Measurements from ENCODE around the gene GAA.

GAA gene

GRCh38 chr17:80137131-80137530, 35.8 kb downstream of the GAA start:
- H3K27me3 ChIP-seq (ENCODE audit: insufficient read depth, low read length), result no peaks in the 10 kb centered on the region
- H3K36me3 ChIP-seq (ENCODE audit: insufficient read depth, low read length), result peaks cover 97% of the 10 kb centered on the region
- WGBS, result 94% methylated on average over 9 of the region's 9 CpGs

GRCh38 chr17:80138856-80139426, 37.6 kb downstream of the GAA start:
- 95% methylated on average over 18 of the region's 18 CpGs for WGBS
- Histone ChIP-seq H3K27me3 (ENCODE audit: insufficient read depth, low read length) (no peaks in the 10 kb centered on the region), H3K9ac (ENCODE audit: low read depth, low read length) (no peak overlapping the region), H3K4me3 (ENCODE audit: low read length) (no peak overlapping the region), H3K27ac (ENCODE audit: low read depth, low read length) (no peak overlapping the region), H3K36me3 (ENCODE audit: insufficient read depth, low read length) (peaks cover 100% of the 10 kb centered on the region), H3K4me1 (ENCODE audit: insufficient read depth, low read length) (no peaks in the 10 kb centered on the region), H3K9me3 (ENCODE audit: insufficient read depth, low read depth, low read length) (no peaks in the 10 kb centered on the region)

More at GRCh38 chr17:80137131-80137530, 35.8 kb downstream of the GAA start:
- Histone ChIP-seq H3K9me3 (ENCODE audit: insufficient read depth, low read depth, low read length) (no peaks in the 10 kb centered on the region), H3K4me3 (ENCODE audit: low read length) (no peak overlapping the region), H3K9ac (ENCODE audit: low read depth, low read length) (no peak overlapping the region), H3K27ac (ENCODE audit: low read depth, low read length) (no peak overlapping the region), H3K4me1 (ENCODE audit: insufficient read depth, low read length) (no peaks in the 10 kb centered on the region)

- WGBS, result 96% methylated on average over 7 of the region's 7 CpGs
- Histone ChIP-seq H3K4me3 (ENCODE audit: low read length) (no peak overlapping the region), H3K9me3 (ENCODE audit: insufficient read depth, low read depth, low read length) (no peaks in the 10 kb centered on the region), H3K27ac (ENCODE audit: low read depth, low read length) (no peak overlapping the region), H3K4me1 (ENCODE audit: insufficient read depth, low read length) (peaks cover 9% of the 10 kb centered on the region; the same call in 1 of the 2 replicates), H3K27me3 (ENCODE audit: insufficient read depth, low read length) (no peaks in the 10 kb centered on the region), H3K9ac (ENCODE audit: low read depth, low read length) (no peak overlapping the region), H3K36me3 (ENCODE audit: insufficient read depth, low read length) (peaks cover 89% of the 10 kb centered on the region)
Observed at GRCh38 chr17:80141463-80142165, 40.2 kb downstream of the GAA start.

- Histone ChIP-seq H3K4me3 (ENCODE audit: low read length) (no peak overlapping the region), H3K27me3 (ENCODE audit: insufficient read depth, low read length) (no peaks in the 10 kb centered on the region), H3K36me3 (ENCODE audit: insufficient read depth, low read length) (peaks cover 75% of the 10 kb centered on the region), H3K27ac (ENCODE audit: low read depth, low read length) (no peak overlapping the region), H3K4me1 (ENCODE audit: insufficient read depth, low read length) (peaks cover 9% of the 10 kb centered on the region; the same call in 1 of the 2 replicates), H3K9me3 (ENCODE audit: insufficient read depth, low read depth, low read length) (no peaks in the 10 kb centered on the region), H3K9ac (ENCODE audit: low read depth, low read length) (no peak overlapping the region)
- WGBS, result 95% methylated on average over 5 of the region's 6 CpGs
Observed at GRCh38 chr17:80142929-80143328, 41.5 kb downstream of the GAA start.

- Histone ChIP-seq H3K27ac (ENCODE audit: low read depth, low read length) (no peak overlapping the region), H3K4me3 (ENCODE audit: low read length) (peak overlapping the region; percentile 88), H3K27me3 (ENCODE audit: insufficient read depth, low read length) (no peaks in the 10 kb centered on the region), H3K36me3 (ENCODE audit: insufficient read depth, low read length) (peaks cover 51% of the 10 kb centered on the region), H3K4me1 (ENCODE audit: insufficient read depth, low read length) (peaks cover 9% of the 10 kb centered on the region; the same call in 1 of the 2 replicates), H3K9me3 (ENCODE audit: insufficient read depth, low read depth, low read length) (no peaks in the 10 kb centered on the region), H3K9ac (ENCODE audit: low read depth, low read length) (peak overlapping the region; percentile 90)
- WGBS, result 67% methylated on average over 10 of the region's 10 CpGs
Observed at GRCh38 chr17:80145076-80146075, 44.0 kb downstream of the GAA start.

GRCh38 chr17:80146121-80147034, 45.0 kb downstream of the GAA start:
- WGBS, result under 1% methylated on average over 69 of the region's 69 CpGs
- Histone ChIP-seq H3K4me3 (ENCODE audit: low read length) (peak overlapping the region; percentile 88), H3K27me3 (ENCODE audit: insufficient read depth, low read length) (no peaks in the 10 kb centered on the region), H3K36me3 (ENCODE audit: insufficient read depth, low read length) (peaks cover 41% of the 10 kb centered on the region), H3K4me1 (ENCODE audit: insufficient read depth, low read length) (peaks cover 10% of the 10 kb centered on the region; the same call in 1 of the 2 replicates), H3K9me3 (ENCODE audit: insufficient read depth, low read depth, low read length) (no peaks in the 10 kb centered on the region), H3K27ac (ENCODE audit: low read depth, low read length) (peak overlapping the region; percentile 76; the same call in 1 of the 2 replicates), H3K9ac (ENCODE audit: low read depth, low read length) (peak overlapping the region; percentile 90)

GRCh38 chr17:80147035-80147822, 45.8 kb downstream of the GAA start, which contains the start of gene EIF4A3:
EIF4A3 (minus strand) TSS chr17:80147128; CDS start chr17:80146961, 167 bp downstream.
- Histone ChIP-seq H3K9me3 (ENCODE audit: insufficient read depth, low read depth, low read length) (no peaks in the 10 kb centered on the region), H3K27ac (ENCODE audit: low read depth, low read length) (peak within 1 kb of the TSS; percentile 89), H3K4me1 (ENCODE audit: insufficient read depth, low read length) (peaks cover 18% of the 10 kb centered on the region), H3K27me3 (ENCODE audit: insufficient read depth, low read length) (no peaks in the 10 kb centered on the region), H3K9ac (ENCODE audit: low read depth, low read length) (peak within 1 kb of the TSS; percentile 91), H3K4me3 (ENCODE audit: low read length) (peak within 1 kb of the TSS; percentile 88), H3K36me3 (ENCODE audit: insufficient read depth, low read length) (peaks cover 32% of the 10 kb centered on the region)
- WGBS, result under 1% methylated on average over 90 of the region's 90 CpGs

- Histone ChIP-seq H3K36me3 (ENCODE audit: insufficient read depth, low read length) (no peaks in the 10 kb centered on the region), H3K27ac (ENCODE audit: low read depth, low read length) (no peak overlapping the region)
- WGBS, result 86% methylated on average over 4 of the region's 5 CpGs
Observed at GRCh38 chr17:80151333-80151732, 50.0 kb downstream of the GAA start.

GRCh38 chr17:80152081-80152702, 50.8 kb downstream of the GAA start:
- Histone ChIP-seq H3K27me3 (ENCODE audit: insufficient read depth, low read length) (no peaks in the 10 kb centered on the region), H3K36me3 (ENCODE audit: insufficient read depth, low read length) (no peaks in the 10 kb centered on the region), H3K9ac (ENCODE audit: low read depth, low read length) (no peak overlapping the region), H3K27ac (ENCODE audit: low read depth, low read length) (no peak overlapping the region), H3K9me3 (ENCODE audit: insufficient read depth, low read depth, low read length) (peaks cover 20% of the 10 kb centered on the region), H3K4me3 (ENCODE audit: low read length) (no peak overlapping the region), H3K4me1 (ENCODE audit: insufficient read depth, low read length) (peaks cover 15% of the 10 kb centered on the region; the same call in 1 of the 2 replicates)
- 87% methylated on average over 11 of the region's 11 CpGs for WGBS

More at GRCh38 chr17:80151333-80151732, 50.0 kb downstream of the GAA start:
- H3K4me3 ChIP-seq (ENCODE audit: low read length), result no peak overlapping the region
- H3K27me3 ChIP-seq (ENCODE audit: insufficient read depth, low read length), result no peaks in the 10 kb centered on the region
- H3K9me3 ChIP-seq (ENCODE audit: insufficient read depth, low read depth, low read length), result peaks cover 11% of the 10 kb centered on the region
- no peak overlapping the region for H3K9ac ChIP-seq (ENCODE audit: low read depth, low read length)
- H3K4me1 ChIP-seq (ENCODE audit: insufficient read depth, low read length), result peaks cover 15% of the 10 kb centered on the region; the same call in 1 of the 2 replicates
